Keratinocyte (primary cell): ENCODE results near the gene PTPN20. TPM values are rescaled to one million over a fixed set of nuclear protein-coding genes. Genes with fewer than 3 reads are reported as not detected.

Source experiments
- DNase-seq: peaks from one replicate; pipeline ENCODE4 v3.0.0-alpha.2; 2011; ENCODE audit warnings: low read depth, missing footprints, low spot score
- FAIRE-seq: peaks from 2 replicates; lab custom pipeline; 2011; peaks lifted over from hg19 to GRCh38; lab: Jason Lieb, UNC
- H2AFZ ChIP-seq: 2 replicates; pipeline ENCODE4 v1.6.0; 2012; ENCODE audit warnings: low read length, control low read depth, inconsistent platforms; ENCODE audit not compliant: control insufficient read depth
- H3K27ac ChIP-seq: 2 replicates; pipeline ENCODE4 v1.5.1; 2011; ENCODE audit warnings: low read length; ENCODE audit not compliant: control insufficient read depth, insufficient read depth
- H3K27me3 ChIP-seq: 3 replicates; pipeline ENCODE4 v1.6.0; 2011; ENCODE audit warnings: low read length; ENCODE audit not compliant: control insufficient read depth, insufficient read depth; ENCODE audit errors: extremely low read depth
- H3K36me3 ChIP-seq, 2 experiments: 2 replicates in 1 of 2; 3 replicates in 1 of 2; pipeline ENCODE4 v1.5.1; 2011; ENCODE audit warnings: low read length in 2 of 2, mild to moderate bottlenecking in 1 of 2; ENCODE audit not compliant: control insufficient read depth in 2 of 2, insufficient read depth in 2 of 2; ENCODE audit errors: extremely low read depth in 1 of 2
- H3K4me1 ChIP-seq: 3 replicates; pipeline ENCODE4 v1.5.1; 2011; ENCODE audit warnings: low read length; ENCODE audit not compliant: control insufficient read depth, insufficient read depth; ENCODE audit errors: extremely low read depth
- H3K4me2 ChIP-seq: 3 replicates; pipeline ENCODE4 v1.6.0; 2011; ENCODE audit warnings: low read depth, low read length; ENCODE audit not compliant: control insufficient read depth, insufficient read depth; ENCODE audit errors: extremely low read depth
- H3K4me3 ChIP-seq, 3 experiments: fragments of 200-600 bp in 1 of 3; sonication (generic) in 1 of 3; 2 replicates in 2 of 3; 3 replicates in 1 of 3; pipeline ENCODE4 v1.5.1; 2011 to 2016; ENCODE audit warnings: low read length in 3 of 3, mild to moderate bottlenecking in 3 of 3, control low read depth in 2 of 3, inconsistent platforms in 1 of 3, low read depth in 1 of 3, mixed read lengths in 1 of 3, mixed run types in 1 of 3, moderate library complexity in 1 of 3; ENCODE audit not compliant: control insufficient read depth in 2 of 3, insufficient read depth in 2 of 3; ENCODE audit errors: extremely low read depth in 1 of 3
- H3K79me2 ChIP-seq: 2 replicates; pipeline ENCODE4 v1.6.0; 2012; ENCODE audit warnings: low read length; ENCODE audit not compliant: control insufficient read depth, insufficient read depth
- H3K9ac ChIP-seq: 3 replicates; pipeline ENCODE4 v1.6.0; 2011; ENCODE audit warnings: low read length; ENCODE audit not compliant: control insufficient read depth, insufficient read depth; ENCODE audit errors: extremely low read depth
- H3K9me1 ChIP-seq: 3 replicates; pipeline ENCODE4 v1.6.0; 2011; ENCODE audit warnings: low read length; ENCODE audit not compliant: control insufficient read depth, insufficient read depth; ENCODE audit errors: extremely low read depth
- H3K9me3 ChIP-seq: 2 replicates; pipeline ENCODE4 v1.5.1; 2012; ENCODE audit warnings: low read depth, low read length; ENCODE audit not compliant: control insufficient read depth
- H4K20me1 ChIP-seq: 3 replicates; pipeline ENCODE4 v1.6.0; 2011; ENCODE audit warnings: low read length; ENCODE audit not compliant: control insufficient read depth, insufficient read depth; ENCODE audit errors: extremely low read depth
- EZH2 ChIP-seq: IDR thresholded peaks from one replicate; pipeline ENCODE4 v1.6.1; 2012; ENCODE audit warnings: inconsistent platforms, mild to moderate bottlenecking, low read length, moderate library complexity
- dilution Hi-C: fragments of 300-500 bp; cut with MboI; formaldehyde crosslinking; loops from one replicate; pipeline ENCODE4 v1.7.0; 2020; ENCODE audit warnings: low sequenced_read_pairs; ENCODE audit not compliant: extremely low pct_ligation_motif_present
- polyA plus RNA-seq, 5 experiments: library from polyadenylated mRNA; depleted of rRNA in 3 of 5; stranded (reverse) in 3 of 5; stranded (forward) in 1 of 5; unstranded in 1 of 5; fragments of >200 nt; gene quantifications; 1 replicate in 1 of 5; 2 replicates in 3 of 5; 3 replicates in 1 of 5; pipeline versions ENCODE4 v1.2.1 to v1.2.3, GENCODE V29; 2011 to 2012; ENCODE audit warnings: missing spikeins in 2 of 5, low read depth in 1 of 5, low replicate concordance in 1 of 5
- TF ChIP-seq, protein P1 (sequence below), 3 experiments: IDR thresholded peaks in 1 of 3; conservative IDR thresholded peaks in 1 of 3; optimal IDR thresholded peaks in 1 of 3; 2 replicates in 2 of 3; 3 replicates in 1 of 3; pipeline versions ENCODE3 to v1.5.1; 2011; ENCODE audit warnings: low read length in 3 of 3, mild to moderate bottlenecking in 3 of 3, moderate library complexity in 2 of 3, control low read depth in 1 of 3, inconsistent platforms in 1 of 3; ENCODE audit not compliant: insufficient read depth in 2 of 3; ENCODE audit errors: extremely low read depth in 1 of 3

Gene PTPN20
- polyA plus RNA-seq, 1 donor (not counting 4 experiments of a cell fraction or from before 2014, with no cell fraction given), result 7.3 TPM

DNA sequence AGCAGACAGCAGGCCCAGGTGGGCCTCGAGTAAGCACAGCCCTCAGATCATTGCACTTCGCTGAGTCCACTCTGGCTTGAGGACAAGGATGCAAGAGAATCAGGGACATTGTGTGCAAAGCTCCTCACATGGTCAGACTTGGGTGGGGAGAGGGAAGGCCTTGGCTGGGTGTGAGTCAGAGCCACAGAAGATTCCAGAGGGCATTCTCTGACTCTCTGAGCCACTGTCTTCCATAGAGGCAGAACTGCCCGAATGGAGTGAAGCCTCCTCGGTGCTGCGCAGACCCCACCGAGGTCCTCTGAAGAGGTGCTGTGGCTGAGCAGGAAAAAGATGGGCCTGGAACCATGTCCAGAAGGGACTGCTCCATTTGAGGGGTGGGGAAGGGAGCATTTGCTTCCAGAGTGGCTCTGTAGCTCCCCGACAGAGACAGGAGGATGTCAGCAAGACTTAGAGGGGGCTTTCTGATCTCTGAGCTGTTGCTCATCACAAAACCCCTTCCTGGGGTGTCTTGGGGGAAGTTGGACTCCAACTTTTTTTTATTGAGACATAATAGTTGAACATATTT lies 120.8 kb downstream of the PTPN20 start:
- no peaks in the 10 kb centered on the region for H3K9me1 ChIP-seq
- no peak overlapping the region for H3K27ac ChIP-seq
- no peak overlapping the region for H3K9ac ChIP-seq
- FAIRE-seq (no peak), DNase-seq (no peak)
- H4K20me1 ChIP-seq, result no peaks in the 10 kb centered on the region
- peaks cover 20% of the 10 kb centered on the region for H3K27me3 ChIP-seq
- TF ChIP-seq, protein P1, sequence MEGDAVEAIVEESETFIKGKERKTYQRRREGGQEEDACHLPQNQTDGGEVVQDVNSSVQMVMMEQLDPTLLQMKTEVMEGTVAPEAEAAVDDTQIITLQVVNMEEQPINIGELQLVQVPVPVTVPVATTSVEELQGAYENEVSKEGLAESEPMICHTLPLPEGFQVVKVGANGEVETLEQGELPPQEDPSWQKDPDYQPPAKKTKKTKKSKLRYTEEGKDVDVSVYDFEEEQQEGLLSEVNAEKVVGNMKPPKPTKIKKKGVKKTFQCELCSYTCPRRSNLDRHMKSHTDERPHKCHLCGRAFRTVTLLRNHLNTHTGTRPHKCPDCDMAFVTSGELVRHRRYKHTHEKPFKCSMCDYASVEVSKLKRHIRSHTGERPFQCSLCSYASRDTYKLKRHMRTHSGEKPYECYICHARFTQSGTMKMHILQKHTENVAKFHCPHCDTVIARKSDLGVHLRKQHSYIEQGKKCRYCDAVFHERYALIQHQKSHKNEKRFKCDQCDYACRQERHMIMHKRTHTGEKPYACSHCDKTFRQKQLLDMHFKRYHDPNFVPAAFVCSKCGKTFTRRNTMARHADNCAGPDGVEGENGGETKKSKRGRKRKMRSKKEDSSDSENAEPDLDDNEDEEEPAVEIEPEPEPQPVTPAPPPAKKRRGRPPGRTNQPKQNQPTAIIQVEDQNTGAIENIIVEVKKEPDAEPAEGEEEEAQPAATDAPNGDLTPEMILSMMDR (optimal IDR thresholded peaks at IDR 0.05 in 1 of 3, IDR thresholded peaks at IDR 0.05 in 1 of 3, conservative IDR thresholded peaks at IDR 0.05 in 1 of 3; ENCODE audit: extremely low read depth in 1 of 3, insufficient read depth in 2 of 3, low read length in 3 of 3), result no peak
- TF ChIP-seq EZH2, result no peak
- no peak overlapping the region for H3K4me3 ChIP-seq
- H3K9me3 ChIP-seq, result no peaks in the 10 kb centered on the region
- no peaks in the 10 kb centered on the region for H3K79me2 ChIP-seq
- H3K4me1 ChIP-seq, result no peaks in the 10 kb centered on the region
- dilution Hi-C loops, result no loop called here
- no peaks in the 10 kb centered on the region for H3K36me3 ChIP-seq
- no peak overlapping the region for H3K4me2 ChIP-seq
- no peak overlapping the region for H2AFZ ChIP-seq

DNA sequence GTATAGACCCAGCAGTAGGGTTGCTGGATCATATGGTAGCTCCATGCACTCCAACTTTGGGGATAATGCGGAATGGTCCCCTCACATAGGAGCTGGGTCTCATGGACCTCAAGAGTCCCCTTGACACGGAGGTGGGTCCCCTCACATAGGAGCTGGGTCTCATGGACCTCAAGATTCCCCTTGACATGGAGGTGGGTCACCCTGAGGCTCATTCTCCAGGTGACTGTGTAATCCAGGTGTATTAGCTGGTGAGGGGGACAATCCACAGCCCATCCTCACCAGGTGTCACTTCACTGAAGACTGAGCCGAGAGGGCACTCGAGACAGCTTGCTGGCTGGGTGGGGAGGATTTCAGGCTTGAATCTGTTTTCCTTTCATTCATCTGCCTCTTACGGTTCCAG lies 121.9 kb downstream of the PTPN20 start:
- dilution Hi-C loops, result no loop called here
- H3K27me3 ChIP-seq, result peaks cover 20% of the 10 kb centered on the region
- H3K27ac ChIP-seq, result no peak overlapping the region
- no peaks in the 10 kb centered on the region for H4K20me1 ChIP-seq
- H3K36me3 ChIP-seq, result no peaks in the 10 kb centered on the region
- DNase-seq (no peak), FAIRE-seq (no peak)
- TF ChIP-seq, protein P1 (optimal IDR thresholded peaks at IDR 0.05 in 1 of 3, IDR thresholded peaks at IDR 0.05 in 1 of 3, conservative IDR thresholded peaks at IDR 0.05 in 1 of 3; ENCODE audit: extremely low read depth in 1 of 3, insufficient read depth in 2 of 3, low read length in 3 of 3), result no peak
- no peak for TF ChIP-seq EZH2
- no peaks in the 10 kb centered on the region for H3K79me2 ChIP-seq
- H3K4me2 ChIP-seq, result no peak overlapping the region
- no peak overlapping the region for H3K4me3 ChIP-seq
- no peak overlapping the region for H3K9ac ChIP-seq
- H3K9me1 ChIP-seq, result no peaks in the 10 kb centered on the region
- H3K9me3 ChIP-seq, result no peaks in the 10 kb centered on the region
- no peak overlapping the region for H2AFZ ChIP-seq
- H3K4me1 ChIP-seq, result no peaks in the 10 kb centered on the region
